ENCODE data around the gene C14orf39. TPM values are rescaled to one million over a fixed set of nuclear protein-coding genes. Genes with fewer than 3 reads are reported as not detected.
A peak's percentile ranks its signal among the peaks of the same experiment; 100 is the strongest.

C14orf39 gene, protein sequence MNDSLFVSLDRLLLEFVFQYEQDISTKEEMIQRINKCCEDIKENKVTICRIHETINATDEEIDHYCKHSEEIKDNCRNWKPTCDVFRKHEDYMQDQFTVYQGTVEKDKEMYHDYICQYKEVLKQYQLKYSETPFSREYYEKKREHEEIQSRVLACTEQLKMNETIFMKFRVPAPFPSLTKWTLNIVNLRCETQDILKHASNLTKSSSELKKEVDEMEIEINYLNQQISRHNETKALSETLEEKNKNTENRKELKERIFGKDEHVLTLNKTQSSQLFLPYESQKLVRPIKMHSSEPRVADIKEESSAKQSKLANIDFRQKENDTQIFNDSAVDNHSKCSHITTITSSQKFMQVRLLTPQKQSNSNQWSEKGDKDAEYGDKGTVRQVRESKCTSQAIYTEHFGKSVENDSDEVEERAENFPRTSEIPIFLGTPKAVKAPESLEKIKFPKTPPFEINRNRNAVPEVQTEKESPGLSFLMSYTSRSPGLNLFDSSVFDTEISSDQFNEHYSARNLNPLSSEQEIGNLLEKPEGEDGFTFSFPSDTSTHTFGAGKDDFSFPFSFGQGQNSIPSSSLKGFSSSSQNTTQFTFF
- total RNA-seq (not detected), polyA plus RNA-seq (under 1 TPM in 1 of 2 donors, not detected in 1; 0.02 TPM)

DNA sequence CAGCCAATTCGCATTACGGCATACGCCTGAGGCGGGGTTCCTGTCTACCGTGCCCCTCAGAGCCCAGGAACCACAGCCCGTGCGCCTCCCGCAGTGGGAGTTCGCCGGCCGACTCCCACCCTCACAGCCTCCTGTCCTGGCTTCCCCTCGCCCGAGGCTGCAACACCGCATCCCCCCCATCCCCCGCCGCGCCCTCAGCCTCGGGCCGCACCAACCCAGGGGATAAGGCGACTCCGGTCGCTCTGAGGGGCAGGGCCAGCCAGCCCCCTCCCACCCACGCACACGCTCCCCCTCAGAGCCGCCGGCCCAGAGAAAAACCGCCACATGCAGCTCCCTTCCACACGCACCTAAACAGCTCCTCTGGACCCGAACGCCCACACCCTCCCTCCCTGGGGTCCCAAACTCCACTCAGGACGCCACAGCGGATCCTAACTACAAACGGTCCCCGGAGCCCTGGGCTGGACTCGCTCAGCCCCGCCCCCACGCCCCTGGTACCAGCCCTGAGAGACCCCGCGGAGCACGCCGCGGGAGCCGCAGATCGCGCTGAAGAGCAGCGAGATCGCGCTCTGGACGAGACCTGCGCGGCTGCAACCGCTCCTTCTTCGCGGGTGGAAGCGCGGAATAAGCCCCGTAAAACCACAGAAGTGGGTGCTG, at the start of gene C14orf39:
C14orf39 (minus strand) TSS at position 466 of the 654 bp plus-strand sequence. CDS start 985 bp downstream, outside the sequence.
- 7 to 8% methylated on average over 55 to 57 of the region's 57 CpGs for WGBS, 2 donors
- intact Hi-C loops (cut with DNase I), result no loop called here
- Histone ChIP-seq H3K4me3 (peak within 1 kb of the TSS in 1 of 4 donors; percentile 19), H3K36me3 (no peaks in the 10 kb centered on the region), H3K9me3 (no peaks in the 10 kb centered on the region), H3K27me3 (peaks cover 5 to 47% (median 16%) of the 10 kb centered on the region in 4 donors), H3K4me1 (no peaks in the 10 kb centered on the region), H3K27ac (no peak within 1 kb of the TSS)
- peak in 1 of 6 donors; percentile 45 for DNase-seq
- TF ChIP-seq, protein P1, sequence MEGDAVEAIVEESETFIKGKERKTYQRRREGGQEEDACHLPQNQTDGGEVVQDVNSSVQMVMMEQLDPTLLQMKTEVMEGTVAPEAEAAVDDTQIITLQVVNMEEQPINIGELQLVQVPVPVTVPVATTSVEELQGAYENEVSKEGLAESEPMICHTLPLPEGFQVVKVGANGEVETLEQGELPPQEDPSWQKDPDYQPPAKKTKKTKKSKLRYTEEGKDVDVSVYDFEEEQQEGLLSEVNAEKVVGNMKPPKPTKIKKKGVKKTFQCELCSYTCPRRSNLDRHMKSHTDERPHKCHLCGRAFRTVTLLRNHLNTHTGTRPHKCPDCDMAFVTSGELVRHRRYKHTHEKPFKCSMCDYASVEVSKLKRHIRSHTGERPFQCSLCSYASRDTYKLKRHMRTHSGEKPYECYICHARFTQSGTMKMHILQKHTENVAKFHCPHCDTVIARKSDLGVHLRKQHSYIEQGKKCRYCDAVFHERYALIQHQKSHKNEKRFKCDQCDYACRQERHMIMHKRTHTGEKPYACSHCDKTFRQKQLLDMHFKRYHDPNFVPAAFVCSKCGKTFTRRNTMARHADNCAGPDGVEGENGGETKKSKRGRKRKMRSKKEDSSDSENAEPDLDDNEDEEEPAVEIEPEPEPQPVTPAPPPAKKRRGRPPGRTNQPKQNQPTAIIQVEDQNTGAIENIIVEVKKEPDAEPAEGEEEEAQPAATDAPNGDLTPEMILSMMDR (IDR thresholded peaks at IDR 0.05), result no peak
- peak in 3 of 4 donors; percentile 32 to 76 (median 60) for ATAC-seq
- FAIRE-seq, result no peak

DNA sequence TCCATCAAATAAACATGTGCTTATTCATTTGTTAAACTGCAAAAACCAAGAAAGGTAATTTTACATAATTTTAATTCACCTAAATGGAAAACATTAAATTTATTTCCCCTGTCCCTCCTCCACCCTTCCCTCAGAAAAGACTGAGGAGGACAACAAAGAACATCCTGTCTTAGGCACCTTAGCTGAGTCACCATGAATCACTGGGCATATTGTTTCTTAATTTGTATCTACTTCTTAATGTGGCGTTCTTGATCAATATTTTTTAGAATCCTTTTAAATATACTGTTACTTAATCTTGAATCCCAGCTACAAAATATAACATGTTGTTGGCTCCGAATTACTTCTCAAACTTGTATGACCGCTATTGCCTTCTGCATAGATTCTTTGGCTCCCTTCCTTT, 46.6 kb upstream of the C14orf39 start:
- TF ChIP-seq, protein P1 (IDR thresholded peaks at IDR 0.05), result no peak
- ATAC-seq (no peak), FAIRE-seq (no peak), DNase-seq (no peak)
- 54 to 57% methylated on average over 3 of the region's 3 CpGs for WGBS, 2 donors
- Histone ChIP-seq H3K27ac (no peak overlapping the region), H3K4me3 (no peak overlapping the region), H3K27me3 (no peaks in the 10 kb centered on the region), H3K9me3 (no peaks in the 10 kb centered on the region), H3K36me3 (no peaks in the 10 kb centered on the region), H3K4me1 (no peaks in the 10 kb centered on the region)
- intact Hi-C loops (cut with DNase I), result no loop called here

DNA sequence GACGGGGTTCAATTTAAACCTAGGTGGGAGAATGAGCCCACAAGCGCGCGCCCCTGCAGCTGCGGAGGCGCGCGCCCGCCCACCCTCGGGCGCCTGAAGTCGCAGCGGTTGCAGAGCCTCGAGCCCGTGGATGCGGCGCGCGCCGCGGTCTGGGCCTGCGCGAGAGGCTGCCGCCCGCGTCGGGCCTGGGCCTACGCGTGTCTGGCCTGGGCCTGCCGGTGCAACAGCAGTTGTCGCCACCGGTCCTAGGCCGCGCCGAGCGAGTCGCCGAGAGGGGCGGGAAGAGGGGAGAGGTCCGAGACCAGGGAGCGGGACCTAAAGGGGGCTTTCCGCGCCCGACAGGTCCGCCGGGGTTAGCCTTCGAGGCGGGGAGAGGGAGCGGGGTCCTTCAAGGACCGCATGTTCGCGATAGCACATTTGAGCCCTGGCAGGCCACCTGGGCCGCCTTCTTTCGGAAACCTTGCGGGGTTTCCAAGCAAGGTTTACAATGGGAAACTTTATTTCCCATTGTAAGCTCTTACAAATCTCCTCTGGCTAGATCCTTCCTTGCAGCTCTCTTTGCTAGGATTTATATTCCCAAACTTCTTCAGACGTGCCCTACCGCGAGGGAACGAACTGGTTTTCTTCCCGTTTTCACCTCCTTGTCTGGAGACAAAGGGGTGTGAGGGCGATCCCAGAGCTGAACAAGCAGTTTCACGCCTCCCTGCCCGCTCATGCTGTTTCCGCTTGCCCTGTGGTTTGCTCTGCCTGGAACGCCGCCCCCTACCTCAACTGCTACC, 29.8 kb upstream of the C14orf39 start:
- no peaks in the 10 kb centered on the region for H3K4me1 ChIP-seq
- TF ChIP-seq, protein P1 (IDR thresholded peaks at IDR 0.05), result no peak
- 18 to 19% methylated on average over 66 of the region's 66 CpGs for WGBS, 2 donors
- no peak overlapping the region for H3K27ac ChIP-seq
- peaks cover 4 to 49% (median 20%) of the 10 kb centered on the region in 4 donors for H3K27me3 ChIP-seq
- no peak for FAIRE-seq
- ATAC-seq, result peak in 1 of 4 donors; percentile 36
- H3K9me3 ChIP-seq, result no peaks in the 10 kb centered on the region
- DNase-seq, result peak in 1 of 6 donors; percentile 68
- no peaks in the 10 kb centered on the region for H3K36me3 ChIP-seq
- intact Hi-C loops (cut with DNase I), result no loop called here
- no peak overlapping the region for H3K4me3 ChIP-seq

DNA sequence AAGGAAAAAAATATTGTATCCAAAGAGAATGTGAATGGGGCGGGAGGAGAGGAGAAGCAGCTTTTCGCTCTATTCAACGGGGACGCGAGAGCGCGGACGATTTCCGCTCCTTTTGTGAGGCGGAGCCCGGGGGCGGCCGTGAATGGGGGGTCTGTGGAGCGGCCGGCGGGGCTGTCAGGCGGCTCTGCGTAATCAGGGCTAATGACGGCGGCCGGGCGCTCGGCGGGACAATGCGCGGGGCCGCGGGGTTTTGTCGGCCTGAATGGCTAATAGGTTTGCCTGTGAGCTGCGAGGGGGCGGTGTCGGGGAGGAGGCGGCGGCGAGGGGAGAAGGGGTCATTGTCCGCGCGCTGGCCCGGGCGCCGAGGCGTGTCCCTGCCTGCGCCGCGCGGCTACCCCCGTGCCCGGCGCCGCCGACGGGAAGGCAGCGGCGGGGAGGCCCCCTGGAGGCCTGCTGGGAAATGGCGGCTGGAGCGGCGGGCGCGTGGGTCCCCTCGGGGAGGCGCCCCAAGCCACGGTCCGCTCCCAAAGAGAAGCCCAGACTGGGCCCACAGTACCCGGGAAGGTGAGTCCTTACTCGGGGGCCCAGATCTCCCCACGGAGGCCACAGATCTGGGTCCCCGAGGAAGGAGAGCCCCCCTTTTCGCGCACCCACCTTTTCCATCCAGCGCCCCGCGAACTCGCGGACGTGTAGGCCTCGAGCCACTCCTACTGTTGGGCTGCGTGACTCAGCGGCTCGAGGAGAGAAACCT, 29.1 kb upstream of the C14orf39 start:
- Histone ChIP-seq H3K27ac (no peak overlapping the region), H3K27me3 (peaks cover 7 to 57% (median 20%) of the 10 kb centered on the region in 4 donors), H3K4me1 (no peaks in the 10 kb centered on the region), H3K36me3 (no peaks in the 10 kb centered on the region), H3K4me3 (peak overlapping the region; percentile 1 to 43 (median 19)), H3K9me3 (no peaks in the 10 kb centered on the region)
- peak in 4 of 6 donors; percentile 6 to 67 (median 36) for DNase-seq
- WGBS, 2 donors, result 3 to 4% methylated on average over 47 to 79 of the region's 79 CpGs
- peak; percentile 38 to 84 (median 74) for ATAC-seq
- TF ChIP-seq, protein P1 (IDR thresholded peaks at IDR 0.05), result peak in 3 of 4 donors; percentile 25 to 29 (median 27)
- no peak for FAIRE-seq
- intact Hi-C loops (cut with DNase I), result no loop called here

Measured in pancreas (tissue), 10 donors.